8988T (cell line): ENCODE data around the gene SGK1.
"Not testable (repeated sequence)": the region's sequence is repeated elsewhere in the genome, so short reads cannot be mapped to it uniquely, and the experiment has no call there.

Source experiments
- DNase-seq: peaks from one replicate; pipeline ENCODE4 v3.0.0; 2011

SGK1 gene

GRCh38 chr6:134182528-134182927 is 135.4 kb downstream of the SGK1 start:
- no peak for DNase-seq

GRCh38 chr6:134181726-134182125 is 136.2 kb downstream of the SGK1 start:
- not testable (repeated sequence) for DNase-seq

DNA sequence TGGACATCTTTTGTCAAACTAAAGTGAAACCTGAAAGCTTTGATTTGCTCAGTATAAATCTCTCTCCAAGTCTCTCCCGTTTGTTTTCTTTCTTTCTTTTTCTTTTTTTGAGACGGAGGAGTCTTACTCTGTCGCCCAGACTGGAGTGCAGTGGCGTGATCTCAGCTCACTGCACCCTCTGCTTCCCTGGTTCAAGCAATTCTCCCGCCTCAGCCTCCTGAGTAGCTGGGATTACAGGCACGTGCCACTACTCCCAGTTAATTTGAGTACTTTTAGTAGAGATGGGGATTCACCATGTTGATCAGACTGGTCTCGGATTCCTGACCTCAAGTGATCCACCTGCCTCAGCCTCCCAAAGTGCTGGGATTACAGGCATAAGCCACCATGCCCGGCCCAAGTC is 136.7 kb downstream of the SGK1 start:
- DNase-seq, result not testable (repeated sequence)

DNA sequence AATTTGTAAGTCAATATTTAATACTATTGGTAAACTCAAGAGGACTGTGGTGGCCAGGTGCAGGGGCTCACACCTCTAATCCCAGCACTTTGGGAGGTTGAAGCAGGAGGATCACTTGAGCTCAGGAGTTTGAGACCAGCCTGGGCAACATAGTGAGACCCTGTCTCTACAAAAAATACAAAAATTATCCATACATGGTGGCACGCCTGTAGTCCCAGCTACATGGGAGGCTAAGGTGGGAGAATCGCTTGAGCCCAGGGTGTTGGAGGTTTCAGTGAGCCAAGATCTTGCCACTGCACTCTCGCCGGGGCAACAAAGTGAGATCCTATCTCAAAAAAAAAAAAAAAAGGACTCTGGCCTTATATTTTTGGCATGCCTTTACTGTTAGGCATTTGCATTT is 137.4 kb downstream of the SGK1 start:
- not testable (repeated sequence) for DNase-seq

DNA sequence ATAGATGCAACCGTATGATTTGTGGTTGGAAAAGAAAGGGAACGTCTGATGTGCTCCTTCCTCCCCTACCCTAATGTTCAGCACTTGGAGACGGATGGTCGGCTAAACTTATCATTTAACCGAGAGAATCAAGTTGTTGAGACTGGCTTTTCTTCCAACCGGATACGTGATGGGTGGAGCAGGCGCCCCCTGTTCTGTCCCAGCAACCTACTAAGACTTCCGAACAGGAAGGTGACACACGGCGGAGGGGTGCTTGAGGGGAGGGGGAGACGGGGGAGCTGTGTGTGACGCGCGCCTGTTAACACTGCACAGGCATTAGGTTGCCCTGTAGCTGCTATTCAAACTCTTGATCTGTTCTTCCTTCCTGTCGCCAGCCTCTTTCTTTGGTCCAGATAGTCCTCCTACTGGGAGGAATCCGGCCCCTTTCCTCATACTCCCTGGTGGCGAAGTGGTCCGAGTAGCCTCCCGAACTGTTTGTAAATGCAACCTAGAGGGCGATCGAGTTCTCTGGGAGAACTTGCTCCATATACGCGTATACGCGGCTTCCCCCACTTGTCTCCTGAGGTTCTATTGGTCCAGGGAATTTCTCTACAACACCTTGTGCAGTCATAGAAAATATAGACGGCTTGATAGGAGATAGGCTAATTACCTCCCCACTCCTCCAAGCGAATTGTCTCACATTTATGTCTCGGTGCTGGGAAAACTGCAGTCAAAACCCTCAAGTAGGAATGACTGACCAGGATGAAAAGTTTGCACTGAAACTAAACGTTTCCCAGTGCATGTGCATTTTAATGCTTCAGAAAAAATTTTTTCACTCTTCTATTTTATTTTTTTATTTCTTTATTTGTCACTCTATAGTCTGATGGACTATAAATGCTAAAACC is 139.5 kb downstream of the SGK1 start:
- DNase-seq, result peak; percentile 84

GRCh38 chr6:134177753-134178160 is 140.2 kb downstream of the SGK1 start:
- DNase-seq, result no peak

GRCh38 chr6:134177236-134177635 is 140.7 kb downstream of the SGK1 start:
- DNase-seq, result no peak

- no peak for DNase-seq
These were observed 141.5 kb downstream of the SGK1 start for GRCh38 chr6:134176264-134176975.

DNA sequence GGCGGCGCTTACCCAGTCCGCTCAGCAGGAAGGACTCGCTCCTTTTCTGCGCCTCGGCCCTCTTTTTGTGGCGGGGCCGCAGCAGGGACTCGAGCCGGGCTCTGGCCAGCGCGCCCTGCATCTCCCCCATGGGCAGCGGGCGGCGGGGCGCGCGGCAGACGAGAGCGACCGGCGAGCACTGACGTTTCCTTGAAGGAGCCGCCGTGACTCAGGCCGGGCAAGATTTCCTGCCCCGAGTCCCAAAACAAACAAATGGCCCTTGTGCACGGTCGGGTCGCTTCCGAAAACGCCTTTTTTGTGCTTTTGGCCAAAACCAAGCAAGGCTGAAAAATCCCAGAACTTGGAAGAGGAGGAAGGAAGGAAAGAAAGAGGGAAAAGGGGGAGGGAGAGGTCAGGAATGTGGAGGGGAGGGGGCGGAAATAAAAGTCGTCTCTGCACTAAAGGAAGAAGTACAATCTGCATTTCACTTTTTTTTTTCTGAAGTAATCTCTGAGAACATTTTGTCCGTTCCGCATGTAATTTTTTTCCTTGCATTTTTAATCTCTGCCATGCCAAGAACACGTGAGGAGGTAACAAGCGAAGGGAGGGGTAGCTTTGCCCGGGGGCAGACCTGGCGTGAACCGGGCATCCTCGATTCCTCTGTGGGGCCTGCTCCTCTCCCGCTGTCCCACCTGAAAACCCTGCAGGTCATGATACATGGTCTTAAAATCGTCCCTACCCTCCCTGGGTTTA is 142.2 kb downstream of the SGK1 start:
- peak; percentile 46 for DNase-seq

DNA sequence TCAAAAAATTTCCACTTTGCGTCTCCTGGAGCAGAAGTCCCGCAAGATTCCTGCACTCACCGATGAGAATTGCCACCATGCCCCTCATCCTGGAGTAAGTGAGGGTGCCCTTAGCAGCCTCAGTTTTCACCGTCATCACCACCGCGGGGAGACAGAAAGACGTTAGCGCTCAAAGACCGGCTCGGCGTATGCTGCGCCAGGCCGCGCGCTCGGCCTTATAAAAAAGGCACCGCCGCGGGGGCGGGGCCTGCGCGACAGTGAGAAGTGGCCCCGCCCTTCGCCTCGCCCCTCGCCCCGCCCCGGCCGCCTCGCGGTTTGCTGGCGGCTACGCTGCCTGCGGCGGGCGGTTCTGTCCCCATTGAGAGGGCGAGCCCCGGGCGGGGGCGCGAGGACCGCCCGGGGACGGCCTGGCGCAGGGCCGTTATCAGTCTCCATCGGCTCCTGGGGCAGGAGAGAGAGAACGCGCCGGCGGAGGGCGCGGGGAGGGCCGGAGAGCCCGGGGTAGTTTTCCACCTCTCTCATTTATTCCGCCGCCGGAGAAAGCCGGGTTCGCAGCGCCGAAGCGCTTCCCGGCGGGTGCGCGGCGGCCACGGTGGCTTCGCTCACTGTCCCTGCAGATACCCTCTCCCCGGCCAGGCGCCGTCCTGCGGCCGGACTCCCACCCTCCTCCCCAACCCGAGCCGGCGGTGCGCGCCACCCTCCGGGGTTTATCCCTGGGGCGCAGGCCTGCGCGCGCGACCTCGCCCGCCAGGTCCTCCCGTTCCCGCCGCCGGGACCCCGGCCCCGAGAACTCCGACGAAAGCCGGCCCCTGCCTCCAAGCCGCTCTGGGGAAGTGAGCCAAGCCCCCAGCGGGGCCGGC is 143.0 kb downstream of the SGK1 start:
- DNase-seq, result peak; percentile 82

DNA sequence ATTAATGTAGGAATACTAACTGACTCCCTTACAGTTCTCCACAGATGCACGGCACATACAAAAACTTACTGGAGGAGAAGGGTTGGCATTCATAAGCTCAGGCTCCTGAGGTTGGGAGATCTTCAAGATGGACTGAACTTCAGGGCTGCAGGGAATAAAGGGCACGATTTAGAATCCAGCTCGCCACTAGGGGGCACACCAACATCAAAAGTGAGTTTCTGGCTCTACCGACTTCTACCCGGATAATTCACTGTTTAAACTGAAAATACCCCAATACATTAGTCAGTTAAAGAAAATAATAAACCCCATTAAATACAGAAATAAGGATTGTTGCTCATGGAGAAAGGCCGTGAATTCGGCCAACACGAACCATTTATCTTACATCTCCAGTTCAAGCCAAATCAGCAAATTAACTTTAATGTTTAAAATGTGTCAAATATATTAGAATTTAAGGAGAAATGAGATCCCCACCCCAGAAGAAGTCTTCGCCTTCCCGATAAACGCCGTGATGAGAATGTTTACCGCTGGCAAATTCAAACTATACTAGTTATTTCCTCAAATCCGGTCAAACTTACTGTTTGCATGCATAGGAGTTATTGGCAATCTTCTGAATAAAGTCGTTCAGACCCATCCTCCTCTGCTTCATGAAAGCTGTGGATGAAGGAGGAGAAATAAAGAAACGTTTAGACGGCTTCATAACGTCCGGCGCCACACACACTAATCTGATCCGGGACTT is 143.8 kb downstream of the SGK1 start:
- DNase-seq, result peak; percentile 31

DNA sequence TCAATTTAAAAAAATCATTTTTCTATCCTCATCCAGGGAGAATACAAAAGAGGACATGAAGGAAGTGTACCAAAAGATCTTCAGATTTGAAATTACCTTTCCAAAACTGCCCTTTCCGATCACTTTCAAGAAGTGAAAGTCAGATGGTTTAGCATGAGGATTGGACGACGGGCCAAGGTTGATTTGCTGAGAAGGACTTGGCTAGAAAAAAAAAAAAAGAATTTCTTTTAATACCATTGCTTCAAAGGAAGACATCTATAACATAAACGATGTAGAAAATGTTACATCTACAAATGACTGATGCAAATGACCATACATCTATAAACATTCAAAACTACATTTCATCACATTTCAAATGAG is 144.6 kb downstream of the SGK1 start:
- DNase-seq, result no peak

- no peak for DNase-seq
These were observed 145.1 kb downstream of the SGK1 start for GRCh38 chr6:134172706-134173365.

- DNase-seq, result no peak
These were observed 145.7 kb downstream of the SGK1 start for GRCh38 chr6:134172020-134172705.

GRCh38 chr6:134171517-134171916 is 146.4 kb downstream of the SGK1 start:
- no peak for DNase-seq

DNA sequence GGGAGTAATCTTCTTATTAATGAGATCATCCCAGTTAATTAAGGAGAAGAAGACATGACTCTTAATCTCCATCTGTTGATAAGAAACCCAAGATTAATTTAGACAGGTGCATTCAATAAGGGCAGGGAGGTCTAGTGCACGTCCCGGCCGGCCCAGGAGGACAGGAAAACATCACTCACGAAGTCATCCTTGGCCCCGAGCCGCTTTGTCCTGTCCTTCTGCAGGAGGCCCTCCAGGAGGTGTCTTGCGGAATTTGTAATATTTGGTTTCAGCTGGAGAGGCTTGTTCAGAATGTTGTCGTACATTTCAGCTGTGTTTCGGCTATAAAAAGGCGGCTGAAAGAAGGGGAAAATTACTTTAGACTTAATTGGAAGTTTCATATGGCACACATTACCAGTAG is 147.1 kb downstream of the SGK1 start:
- no peak for DNase-seq

DNA sequence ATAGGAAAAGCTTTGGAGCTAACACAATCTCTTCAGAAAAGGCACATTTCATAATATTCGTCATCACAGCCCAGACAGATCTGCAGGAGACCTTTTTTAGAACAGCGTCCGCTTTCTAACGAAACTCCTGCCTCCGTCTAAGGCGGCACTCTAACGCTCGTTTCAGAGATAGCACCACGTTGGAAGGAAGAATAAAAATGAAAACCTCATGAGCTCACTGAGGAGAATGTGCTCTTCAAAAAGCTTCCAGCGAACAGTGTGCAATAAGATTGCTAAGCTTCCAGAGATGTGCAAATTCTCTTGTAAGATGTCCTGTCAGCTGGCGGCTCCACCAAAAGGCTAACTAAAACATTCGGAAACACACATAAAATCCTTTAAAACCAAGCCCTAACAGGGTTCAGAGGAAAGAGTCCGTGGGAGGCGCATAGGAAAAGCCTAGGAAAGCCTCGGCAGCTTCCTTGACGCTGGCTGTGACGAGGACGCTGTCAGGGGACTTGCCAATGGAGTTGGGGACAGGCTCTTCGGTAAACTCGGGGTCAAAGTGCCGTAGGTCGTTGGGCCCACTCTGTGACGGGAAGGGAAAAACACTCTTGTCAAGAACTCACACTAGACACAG is 147.9 kb downstream of the SGK1 start:
- no peak for DNase-seq

GRCh38 chr6:134168590-134169208 is 149.2 kb downstream of the SGK1 start:
- no peak for DNase-seq

DNA sequence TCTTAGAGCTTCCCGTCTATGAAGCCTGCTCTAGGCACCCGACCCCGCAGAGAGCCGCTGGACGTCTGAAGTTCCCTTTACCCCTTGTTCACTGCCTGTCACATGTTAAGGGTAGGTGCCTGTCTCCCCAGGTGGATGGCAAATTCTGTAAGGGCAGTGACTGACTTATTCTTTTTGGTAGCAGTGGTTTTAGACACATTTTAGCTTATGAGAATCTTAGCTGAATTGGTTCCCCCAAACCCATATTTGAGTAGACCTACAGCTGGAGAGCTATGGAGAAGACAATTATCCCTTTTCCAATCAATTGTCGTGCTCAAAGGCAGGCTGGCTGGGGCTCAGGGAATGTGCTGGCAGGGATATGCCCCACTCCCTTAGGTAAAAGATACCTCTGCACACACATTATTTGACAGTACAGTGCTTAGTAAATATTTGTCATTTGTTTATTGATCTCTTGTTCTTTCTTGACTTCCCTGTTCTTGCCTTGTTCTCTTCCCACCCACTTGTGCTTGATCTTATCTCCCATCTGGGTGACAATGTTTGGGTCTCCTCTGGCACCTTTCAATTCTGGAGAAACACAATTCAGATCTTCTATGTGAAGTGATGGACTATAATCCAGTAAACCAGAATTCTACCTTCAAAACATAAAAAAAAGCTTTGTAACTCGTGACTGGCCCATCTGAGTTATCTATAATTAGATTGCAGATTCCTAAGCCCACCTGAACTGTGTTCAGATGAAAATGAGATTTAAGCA is 151.2 kb downstream of the SGK1 start:
- DNase-seq, result no peak
